Fibroblast of villous mesenchyme (primary cell): Measurements from ENCODE around the gene TMTC2. TPM values are rescaled to one million over a fixed set of nuclear protein-coding genes. Genes with fewer than 3 reads are reported as not detected.

Source experiments
- DNase-seq: peaks from one replicate; pipeline ENCODE4 v3.0.0-alpha.2; 2010; ENCODE audit warnings: low read depth
- H3K4me3 ChIP-seq: 2 replicates; pipeline ENCODE4 v1.5.1; 2011; ENCODE audit warnings: low read depth, mild to moderate bottlenecking, low read length
- total RNA-seq: library from RNA; depleted of rRNA; stranded (reverse); fragments of >200 nt; gene quantifications from 2 replicates; pipeline ENCODE4 v1.2.3, GENCODE V29; 2012
- TF ChIP-seq, protein P1 (sequence below): IDR thresholded peaks from 2 replicates; pipeline ENCODE4 v1.5.1; 2012; ENCODE audit warnings: low read depth, mild to moderate bottlenecking, low read length; ENCODE audit not compliant: insufficient read depth

The TMTC2 gene
- total RNA-seq, 1 donor = 5.2 TPM

- no peak for DNase-seq
- no peak overlapping the region for H3K4me3 ChIP-seq
- TF ChIP-seq, protein P1, sequence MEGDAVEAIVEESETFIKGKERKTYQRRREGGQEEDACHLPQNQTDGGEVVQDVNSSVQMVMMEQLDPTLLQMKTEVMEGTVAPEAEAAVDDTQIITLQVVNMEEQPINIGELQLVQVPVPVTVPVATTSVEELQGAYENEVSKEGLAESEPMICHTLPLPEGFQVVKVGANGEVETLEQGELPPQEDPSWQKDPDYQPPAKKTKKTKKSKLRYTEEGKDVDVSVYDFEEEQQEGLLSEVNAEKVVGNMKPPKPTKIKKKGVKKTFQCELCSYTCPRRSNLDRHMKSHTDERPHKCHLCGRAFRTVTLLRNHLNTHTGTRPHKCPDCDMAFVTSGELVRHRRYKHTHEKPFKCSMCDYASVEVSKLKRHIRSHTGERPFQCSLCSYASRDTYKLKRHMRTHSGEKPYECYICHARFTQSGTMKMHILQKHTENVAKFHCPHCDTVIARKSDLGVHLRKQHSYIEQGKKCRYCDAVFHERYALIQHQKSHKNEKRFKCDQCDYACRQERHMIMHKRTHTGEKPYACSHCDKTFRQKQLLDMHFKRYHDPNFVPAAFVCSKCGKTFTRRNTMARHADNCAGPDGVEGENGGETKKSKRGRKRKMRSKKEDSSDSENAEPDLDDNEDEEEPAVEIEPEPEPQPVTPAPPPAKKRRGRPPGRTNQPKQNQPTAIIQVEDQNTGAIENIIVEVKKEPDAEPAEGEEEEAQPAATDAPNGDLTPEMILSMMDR = no peak
Measured at GRCh38 chr12:82968631-82969367, 282.1 kb downstream of the TMTC2 start.

GRCh38 chr12:82970614-82971013, 283.9 kb downstream of the TMTC2 start:
- DNase-seq = no peak
- TF ChIP-seq, protein P1 = no peak
- no peak overlapping the region for H3K4me3 ChIP-seq

DNA sequence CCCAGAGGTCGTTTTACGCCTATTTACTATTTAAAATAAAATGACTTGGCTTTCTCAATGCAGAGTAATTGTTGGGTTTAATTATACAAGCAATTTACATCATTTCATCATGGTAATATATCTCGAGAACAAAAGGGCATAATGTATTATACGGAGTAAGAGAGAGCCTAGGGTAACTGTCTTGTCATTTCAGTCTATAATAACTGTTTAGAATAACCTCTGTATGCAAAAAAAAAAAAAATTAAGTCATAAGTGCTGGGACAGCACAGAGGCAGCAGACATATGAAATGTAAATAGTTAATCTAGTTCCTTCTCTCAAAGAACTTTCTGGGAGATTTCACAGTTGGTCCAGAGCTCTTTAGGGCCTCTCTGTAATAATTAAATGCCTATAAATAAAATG, 284.9 kb downstream of the TMTC2 start:
- no peak overlapping the region for H3K4me3 ChIP-seq
- no peak for DNase-seq
- TF ChIP-seq, protein P1 = no peak

DNA sequence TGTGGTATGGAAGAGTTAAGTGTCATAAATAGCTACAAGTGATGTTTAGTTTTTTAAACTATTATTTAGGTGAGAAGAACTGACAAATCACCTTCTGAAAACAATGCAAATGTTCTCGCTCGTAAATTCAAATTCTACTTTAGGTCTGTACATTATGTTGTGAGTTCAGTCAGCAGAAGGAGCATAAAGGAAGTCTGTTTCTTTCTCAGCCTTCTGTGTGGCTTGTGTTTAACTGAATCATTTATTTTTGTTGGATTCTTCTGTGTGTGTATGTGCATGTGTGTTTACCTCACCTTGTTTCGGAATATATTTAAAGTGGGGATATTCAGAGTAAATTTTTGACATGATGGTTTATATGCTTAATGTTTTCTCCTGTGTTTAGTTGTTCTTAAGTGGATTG, 285.9 kb downstream of the TMTC2 start:
- TF ChIP-seq, protein P1 = no peak
- no peak for DNase-seq
- H3K4me3 ChIP-seq = no peak overlapping the region

- DNase-seq = no peak
- no peak overlapping the region for H3K4me3 ChIP-seq
- TF ChIP-seq, protein P1 = no peak
Measured at GRCh38 chr12:82973592-82973991, 286.9 kb downstream of the TMTC2 start.

DNA sequence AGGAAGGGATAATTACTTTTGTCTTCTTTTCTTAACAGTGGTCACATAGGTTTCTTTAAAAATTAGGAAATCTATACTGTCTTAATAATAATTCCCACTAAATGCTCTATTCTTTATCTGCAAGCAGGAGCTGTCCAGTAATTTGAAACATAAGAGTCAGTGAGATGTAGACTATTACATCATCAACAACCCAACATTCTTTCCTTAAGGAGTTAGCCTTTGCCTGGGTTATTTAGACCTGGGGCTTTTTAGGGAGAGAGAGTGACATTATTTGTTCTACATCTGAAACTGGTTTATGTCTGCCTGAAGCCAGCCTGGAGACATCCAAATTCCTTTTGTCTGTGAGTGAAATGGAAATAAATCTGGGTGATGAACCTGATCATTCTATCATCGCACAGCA, 294.4 kb downstream of the TMTC2 start:
- no peak for DNase-seq
- no peak overlapping the region for H3K4me3 ChIP-seq
- TF ChIP-seq, protein P1 = no peak

DNA sequence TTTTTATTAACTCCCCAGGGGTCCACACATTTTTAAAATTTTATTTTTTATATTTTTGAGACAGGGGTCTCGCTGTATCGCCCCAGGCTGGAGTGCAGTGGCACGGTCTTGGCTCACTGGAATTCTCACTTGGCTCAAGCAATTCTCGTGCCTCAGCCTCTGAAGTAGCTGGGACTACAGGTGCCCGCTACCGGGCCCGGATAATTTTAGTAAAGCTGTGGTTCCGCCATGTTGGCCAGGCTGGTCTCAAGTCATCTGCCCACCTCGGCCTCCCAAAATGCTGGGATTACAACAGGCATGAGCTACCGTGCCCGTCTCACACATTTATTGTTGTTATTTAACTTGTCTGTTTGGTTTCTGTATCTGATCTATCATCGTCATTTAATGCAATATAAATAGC, 307.4 kb downstream of the TMTC2 start:
- no peak overlapping the region for H3K4me3 ChIP-seq
- DNase-seq = no peak
- TF ChIP-seq, protein P1 = no peak
